ENCODE results near the gene TRAPPC1.

The TRAPPC1 gene

DNA sequence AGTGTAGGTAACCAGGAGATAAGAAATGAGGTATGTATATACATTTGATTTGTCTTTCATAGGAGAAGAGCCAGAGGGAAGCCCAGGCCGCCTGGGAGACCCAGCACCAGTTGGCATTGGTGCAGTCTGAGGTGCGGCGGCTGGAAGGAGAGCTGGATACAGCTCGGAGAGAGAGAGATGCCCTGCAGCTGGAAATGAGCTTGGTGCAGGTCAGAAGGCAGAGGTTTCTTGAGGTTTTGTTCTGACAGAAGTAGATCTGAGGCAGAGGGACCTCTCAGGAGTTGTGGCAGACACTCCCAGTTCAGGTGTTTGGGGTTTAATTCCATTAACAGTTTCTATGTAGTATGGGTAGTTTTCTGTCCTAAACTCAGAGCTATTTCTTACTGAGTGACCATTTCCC is 8.3 kb upstream of the TRAPPC1 start:
- no peak for DNase-seq

DNA sequence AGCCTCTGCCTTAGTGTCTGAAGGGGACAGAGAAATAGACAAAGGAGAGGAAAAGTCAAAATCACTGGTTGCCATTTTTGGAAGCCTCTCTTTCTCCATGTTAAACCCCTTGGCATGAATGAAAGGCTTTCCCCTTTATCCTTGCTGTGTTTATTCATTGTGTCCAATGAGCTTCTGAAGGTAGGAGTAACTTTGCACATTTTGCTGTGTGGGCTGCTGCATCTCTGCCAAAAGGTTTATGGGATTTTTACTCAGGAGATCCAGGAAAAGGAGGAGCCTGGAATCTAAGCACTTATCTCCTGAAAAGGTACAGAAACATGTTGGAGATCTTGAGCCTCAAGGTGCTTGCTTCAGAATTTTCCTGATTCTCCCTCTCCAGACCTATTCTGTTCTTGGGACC is 4.1 kb upstream of the TRAPPC1 start:
- no peak for DNase-seq

- DNase-seq = peak; percentile 85 to 91 (median 88)
Measured at GRCh38 chr17:7932949-7933348, 1.2 kb upstream of the TRAPPC1 start.

DNA sequence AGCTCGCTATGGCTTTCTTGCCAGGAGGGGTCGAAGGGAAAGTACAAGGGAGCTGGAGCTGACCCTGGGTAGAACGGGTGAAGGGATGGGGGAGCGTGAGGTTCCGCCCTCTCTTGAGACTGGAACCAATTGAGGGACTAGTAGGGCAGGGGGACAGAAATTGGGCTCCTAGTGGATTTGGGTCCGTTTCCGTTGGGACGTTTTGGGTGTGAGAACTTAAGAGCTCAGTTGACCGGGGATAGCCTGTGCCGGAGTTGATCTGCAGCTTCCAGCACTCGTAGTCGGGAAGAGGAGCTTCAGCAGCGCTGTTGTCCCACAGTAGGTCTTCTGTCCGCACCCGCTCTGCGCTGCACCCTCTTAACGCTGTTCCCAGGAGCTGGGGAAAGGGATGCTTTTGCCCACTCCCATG is 741 bp upstream of the TRAPPC1 start:
- peak; percentile 31 to 52 (median 38) for DNase-seq

DNA sequence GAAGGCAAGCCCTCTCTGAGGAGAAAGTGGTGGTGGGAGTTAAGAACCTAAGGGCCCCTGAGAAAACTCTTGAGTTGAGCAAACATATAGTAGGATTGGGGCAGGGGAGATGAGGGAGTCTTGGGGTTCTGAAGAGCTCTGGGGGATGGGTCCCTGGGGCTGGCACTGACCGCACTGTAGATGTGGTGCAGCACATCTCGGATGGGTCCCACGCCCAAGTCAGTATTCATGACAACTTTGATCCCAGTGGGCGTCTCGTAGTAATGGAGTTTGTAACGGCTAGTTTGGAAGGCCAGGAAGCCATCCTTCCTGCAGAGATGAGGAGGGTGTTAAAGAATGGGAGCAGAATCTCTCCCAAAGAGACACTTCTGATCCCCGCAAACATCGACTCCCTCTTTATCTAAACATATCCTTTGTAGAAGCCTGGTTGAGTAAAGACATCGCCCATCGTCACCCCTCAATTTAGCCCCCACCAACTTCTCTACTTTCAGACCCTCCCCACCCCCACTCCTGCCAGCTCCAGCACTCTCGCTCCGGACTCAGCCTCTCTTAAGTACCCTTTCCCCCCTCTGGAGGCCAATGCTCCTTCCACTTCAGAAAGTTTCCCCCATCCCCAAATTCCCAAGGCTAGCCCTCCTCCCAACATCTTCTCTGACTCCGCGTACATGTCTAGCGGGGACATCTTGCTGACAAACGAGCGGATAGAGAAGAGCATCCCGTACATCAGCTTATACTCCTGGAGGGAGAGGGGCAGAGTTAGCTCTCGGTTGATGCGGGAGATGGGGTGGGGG is 710 bp downstream of the TRAPPC1 start:
- no peak for DNase-seq

DNA sequence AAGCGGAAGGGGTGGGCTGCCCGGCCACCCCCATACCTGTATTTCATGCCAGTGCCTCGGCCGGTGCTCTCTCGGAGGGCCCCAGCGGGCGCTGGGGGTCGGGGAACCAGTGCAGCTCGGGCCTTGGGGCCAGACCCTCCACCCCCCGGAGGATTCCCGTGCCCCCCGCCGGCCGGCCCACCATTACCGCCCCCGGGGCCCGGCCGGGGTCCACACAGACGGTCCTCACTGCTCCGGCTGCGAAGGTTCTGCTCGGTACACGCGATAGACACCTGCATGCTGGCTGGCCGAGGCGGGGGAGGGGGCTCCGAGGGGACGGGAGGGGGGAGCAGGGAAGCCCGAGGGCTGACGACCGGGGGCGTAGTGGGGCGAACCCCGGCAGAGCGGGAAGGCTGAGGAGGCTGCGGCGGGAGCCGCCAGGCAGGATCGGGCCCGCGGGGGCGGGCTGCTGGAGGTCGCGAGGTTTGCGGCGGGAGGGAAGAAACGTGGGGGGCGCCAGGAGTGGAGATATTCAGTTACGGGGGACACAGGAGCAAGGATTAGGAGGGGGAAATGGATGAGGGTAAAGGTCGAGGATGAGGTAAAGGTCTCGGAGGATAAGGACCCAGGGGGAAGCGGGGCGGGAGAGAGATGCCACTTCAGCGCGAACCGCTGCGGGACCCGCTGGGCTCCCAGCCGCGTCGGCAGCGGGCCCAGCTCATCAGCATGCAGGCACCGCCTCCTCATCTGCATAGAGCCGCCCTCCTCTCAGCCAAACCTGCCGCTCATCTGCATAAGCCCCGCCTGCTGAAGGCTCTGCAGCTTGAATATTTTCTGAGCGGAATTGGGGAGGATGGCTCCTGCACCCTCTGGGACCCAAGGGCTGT is 2.4 kb downstream of the TRAPPC1 start, which contains the start of gene KCNAB3:
Gene KCNAB3, minus strand, starts transcription at position 699 of the 866 bp plus-strand sequence. Its CDS starts 421 bp downstream, at position 278.
- DNase-seq = peak in 1 of 3 donors; percentile 12

DNA sequence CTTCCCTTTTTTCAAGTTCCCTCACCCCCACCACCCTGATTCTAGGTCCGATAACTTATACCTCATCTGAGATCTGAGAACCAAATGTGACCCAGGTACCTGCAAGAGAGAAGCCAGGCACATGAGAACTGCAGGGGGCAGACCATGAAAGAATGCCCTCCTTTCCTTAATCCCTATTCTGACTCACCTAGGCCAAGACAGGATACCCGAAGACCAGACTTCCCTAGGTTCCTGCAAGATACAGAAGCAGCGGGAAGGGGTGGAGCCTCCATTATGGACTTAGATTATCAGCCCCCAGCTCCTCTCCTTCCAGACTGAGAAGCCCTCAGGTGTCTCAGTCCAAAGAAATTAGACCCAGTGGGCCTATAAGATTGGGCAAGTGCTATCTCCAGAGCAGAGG is 4.2 kb downstream of the TRAPPC1 start:
- no peak for DNase-seq

DNA sequence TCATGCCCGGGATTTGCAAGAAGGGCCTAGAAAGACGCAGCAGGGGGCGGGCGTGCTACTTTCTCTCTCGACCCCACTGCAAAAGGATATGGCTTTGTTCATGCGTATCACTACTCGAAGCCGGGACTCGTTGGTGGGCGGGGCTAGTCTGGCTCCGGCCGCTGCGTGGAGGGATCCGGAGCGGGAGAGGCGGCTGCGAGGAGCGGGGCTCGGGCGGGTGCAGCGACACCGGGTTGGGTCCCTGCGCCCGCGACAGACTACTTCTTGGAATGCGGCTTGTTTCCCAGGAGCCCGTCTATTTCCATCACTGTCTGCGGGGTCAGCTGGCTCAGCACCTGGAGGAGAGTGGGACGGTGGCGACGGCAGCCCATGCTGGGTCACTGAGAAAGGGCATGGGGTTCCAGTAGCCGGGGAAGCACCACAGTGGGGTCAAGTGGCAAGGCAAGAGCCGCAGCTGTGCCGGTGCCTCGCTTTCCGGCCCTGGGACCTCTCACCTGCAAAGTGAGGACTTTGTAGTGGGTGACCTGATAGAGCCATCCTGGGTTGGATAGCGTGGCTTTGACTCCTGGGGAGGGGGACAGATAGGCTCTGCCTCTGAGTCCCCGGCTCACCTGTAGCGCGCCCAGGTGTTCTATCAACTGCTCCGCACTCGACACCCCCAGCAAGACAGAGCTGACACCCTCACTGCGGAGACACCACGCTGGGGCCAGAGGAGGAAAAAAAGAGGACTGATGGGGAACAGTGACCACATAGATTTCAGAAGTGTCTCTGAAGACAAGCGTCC is 8.7 kb downstream of the TRAPPC1 start:
- DNase-seq = peak; percentile 66 to 83 (median 74)

- peak in 1 of 3 donors; percentile 35 for DNase-seq
Measured at GRCh38 chr17:7922269-7922844, 9.4 kb downstream of the TRAPPC1 start.

- DNase-seq = no peak
Measured at GRCh38 chr17:7916808-7917207, 14.9 kb downstream of the TRAPPC1 start.

GRCh38 chr17:7916385-7916682 is 15.4 kb downstream of the TRAPPC1 start:
- DNase-seq = no peak

DNA sequence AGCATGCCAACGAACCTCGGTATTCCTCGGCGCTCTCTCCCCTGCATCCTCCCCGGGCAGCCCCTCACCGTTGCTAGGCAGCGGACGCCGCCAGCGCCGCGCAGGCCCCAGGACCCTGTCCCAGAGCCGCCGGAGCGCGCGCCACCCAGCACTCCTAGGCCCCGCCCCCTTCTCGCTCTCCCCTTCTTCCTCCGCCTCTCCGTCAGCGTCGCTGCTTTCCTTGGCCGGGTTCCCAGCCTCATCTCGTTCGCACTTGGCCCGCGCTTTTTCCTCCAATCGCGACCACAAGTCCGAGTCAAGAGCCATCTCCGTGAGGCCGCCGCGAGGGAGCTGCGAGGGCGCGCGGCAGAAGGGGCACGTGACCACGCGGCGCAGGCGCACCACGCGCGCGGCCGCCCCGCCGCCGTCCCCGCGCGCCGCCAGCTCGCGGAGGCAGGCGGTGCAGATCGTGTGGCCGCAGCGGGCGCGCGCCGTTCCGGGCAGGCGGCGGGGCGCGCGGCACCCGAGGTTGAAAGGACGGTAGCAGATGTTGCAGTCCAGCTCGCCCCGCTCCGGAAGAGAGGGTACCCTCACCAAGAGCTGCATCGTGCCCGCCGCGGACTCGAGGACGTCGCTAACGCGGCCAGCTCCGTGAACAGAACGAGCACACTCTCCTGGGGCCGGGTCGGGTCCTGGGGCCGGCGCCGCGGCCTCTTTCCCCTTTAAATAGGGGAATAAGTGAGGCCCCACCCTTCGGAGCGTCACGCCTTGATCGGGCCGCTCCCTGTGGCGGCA is 15.9 kb downstream of the TRAPPC1 start, which contains the start of gene RNF227:
Gene RNF227, minus strand, starts transcription at position 679 of the 774 bp plus-strand sequence. Its CDS starts 94 bp downstream, at position 585.
- DNase-seq = peak; percentile 79 to 94 (median 89)

GRCh38 chr17:7915179-7915610 is 16.6 kb downstream of the TRAPPC1 start:
- peak in 2 of 3 donors; percentile 20 to 34 for DNase-seq

DNA sequence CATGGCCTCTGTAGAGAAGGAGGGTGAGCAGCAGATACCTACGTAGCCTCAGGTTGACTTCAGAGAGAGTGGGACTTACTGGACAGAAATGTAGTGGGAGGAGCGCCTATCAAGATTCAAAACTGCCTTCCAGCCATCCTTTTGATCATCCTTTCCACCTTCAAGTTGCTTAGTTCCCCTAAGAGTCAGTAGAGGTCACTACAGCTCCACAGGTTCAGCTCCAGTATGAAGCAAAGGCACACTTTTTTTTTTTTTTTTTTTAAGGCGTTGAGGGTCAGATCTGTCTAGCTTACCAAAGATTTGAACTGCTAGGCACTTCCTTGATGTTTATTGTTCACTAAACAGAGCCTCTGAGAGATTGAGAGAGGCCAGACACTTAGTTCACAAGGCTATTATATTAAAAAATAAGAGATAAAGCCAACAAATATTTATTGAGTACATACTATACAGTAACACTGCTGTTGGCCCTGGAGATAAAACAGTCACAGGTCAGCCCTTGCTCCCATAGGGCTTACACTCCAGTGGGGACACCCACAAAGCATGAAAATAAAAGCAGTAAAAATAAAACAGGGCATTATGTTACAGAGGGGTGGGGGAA is 18.7 kb downstream of the TRAPPC1 start:
- peak; percentile 80 to 87 (median 87) for DNase-seq

DNA sequence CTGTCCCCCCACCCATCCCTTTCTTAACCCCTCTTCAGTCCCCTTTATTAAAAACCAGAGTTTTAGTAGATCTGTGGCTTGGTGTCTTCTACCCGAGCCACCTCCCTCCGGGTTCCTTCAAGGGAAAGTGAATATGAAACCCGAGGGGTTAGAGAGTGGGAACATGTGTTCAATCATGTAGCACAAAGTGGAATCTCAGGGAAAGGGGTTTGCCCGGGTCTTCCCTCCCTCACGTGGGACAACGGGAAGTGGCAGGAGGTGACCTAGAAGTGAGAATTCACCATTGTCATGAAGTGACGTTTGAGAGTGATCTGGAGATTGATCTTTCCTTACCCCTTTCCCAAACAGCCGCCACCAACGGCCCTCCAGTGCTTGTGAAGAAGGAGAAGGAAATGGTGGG is 20.6 kb downstream of the TRAPPC1 start:
- peak; percentile 51 to 78 (median 76) for DNase-seq

DNA sequence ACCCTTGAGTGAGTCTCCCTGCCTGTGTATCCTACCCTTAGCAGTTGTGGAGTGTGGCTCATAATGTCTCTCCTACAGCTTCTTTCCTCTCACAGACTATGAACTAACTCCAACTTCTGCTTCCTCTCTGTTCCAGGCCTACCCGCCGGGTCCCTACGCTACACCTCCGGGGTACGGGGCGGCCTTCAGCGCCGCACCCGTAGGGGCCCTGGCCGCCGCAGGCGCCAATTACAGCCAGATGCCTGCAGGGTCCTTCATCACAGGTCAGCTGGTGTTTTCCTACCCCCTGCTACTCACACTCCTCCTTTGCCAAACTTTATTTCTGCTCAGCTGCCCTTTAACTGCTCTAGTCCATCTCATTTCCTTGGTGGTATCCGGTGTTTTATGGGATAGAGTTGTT is 21.0 kb downstream of the TRAPPC1 start:
- DNase-seq = peak in 1 of 3 donors; percentile 38

DNA sequence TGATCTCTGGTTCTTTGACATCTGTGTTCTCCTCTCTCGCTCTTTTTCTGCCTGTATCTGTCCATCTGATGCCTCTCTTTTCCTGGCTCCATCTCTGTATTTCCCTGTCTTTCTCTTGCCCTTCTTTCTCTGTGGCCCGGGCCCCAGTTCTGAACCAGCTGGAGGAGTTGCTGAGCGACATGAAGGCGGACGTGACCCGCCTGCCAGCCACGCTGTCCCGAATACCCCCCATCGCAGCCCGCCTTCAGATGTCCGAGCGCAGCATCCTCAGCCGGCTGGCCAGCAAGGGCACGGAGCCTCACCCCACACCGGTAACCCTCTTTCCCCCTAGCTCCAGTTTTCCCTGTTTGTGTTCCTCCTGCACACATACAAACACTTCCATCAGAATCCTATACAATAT is 21.5 kb downstream of the TRAPPC1 start:
- no peak for DNase-seq

GRCh38 chr17:7909089-7909488 is 22.7 kb downstream of the TRAPPC1 start:
- DNase-seq = no peak

DNA sequence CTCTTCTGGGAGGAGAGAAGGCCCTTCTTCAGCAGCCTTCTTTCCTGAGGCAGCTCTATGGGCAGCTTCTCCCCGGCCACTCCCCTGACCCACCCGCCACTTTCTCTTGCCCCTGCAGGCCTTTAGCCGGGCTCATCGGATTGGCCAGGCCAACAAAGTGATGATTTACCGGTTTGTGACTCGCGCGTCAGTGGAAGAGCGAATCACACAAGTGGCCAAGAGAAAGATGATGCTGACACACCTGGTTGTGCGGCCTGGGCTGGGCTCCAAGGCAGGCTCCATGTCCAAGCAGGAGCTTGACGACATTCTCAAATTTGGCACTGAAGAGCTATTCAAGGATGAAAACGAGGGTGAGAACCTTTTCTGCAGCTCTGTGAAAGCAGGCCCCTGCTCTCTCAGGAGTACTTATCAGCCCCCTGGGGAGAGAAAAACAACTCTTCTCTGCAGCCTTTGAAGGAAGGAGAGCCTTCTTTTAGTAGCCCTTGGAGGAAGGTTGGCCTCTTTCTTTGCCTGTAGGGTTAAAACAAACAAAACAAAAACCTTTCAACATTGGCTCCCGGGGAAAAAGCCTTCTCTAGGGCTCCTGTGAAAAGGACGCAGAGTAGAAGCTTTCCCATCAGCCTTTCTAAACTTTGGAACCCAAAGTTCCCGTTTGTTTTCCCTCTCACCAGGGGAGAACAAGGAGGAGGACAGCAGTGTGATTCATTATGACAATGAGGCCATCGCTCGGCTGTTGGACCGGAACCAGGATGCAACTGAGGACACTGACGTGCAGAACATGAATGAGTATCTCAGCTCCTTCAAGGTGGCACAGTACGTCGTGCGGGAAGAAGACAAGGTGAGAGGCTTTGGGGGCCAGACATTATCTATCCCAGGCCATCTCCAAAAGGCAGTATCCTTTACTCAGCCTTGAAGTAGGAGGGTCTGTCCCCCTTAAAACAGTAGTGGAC is 28.3 kb downstream of the TRAPPC1 start:
- DNase-seq = no peak

DNA sequence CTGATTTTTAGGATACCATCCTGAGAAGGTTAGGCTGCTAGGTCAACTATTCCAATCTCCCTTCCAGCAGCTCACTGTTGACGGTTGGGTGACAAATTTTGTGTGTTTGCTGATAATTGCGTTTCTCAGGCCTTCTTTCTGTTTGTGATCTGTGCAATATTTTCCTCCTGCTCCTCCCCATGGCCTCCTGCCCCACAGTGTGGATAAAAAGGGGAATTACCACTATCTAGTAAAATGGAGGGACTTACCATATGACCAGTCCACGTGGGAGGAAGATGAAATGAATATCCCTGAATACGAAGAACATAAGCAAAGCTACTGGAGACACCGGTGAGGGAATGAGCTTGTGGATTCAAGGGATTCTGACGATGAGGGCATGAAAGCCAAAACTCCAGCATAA is 34.0 kb downstream of the TRAPPC1 start:
- DNase-seq = peak; percentile 84 to 92 (median 89)
